ENCODE measurements around the gene FNDC5.

The FNDC5 gene

GRCh38 chr1:32884032-32884372, 13.3 kb upstream of the FNDC5 start:
- no peak for DNase-seq (ENCODE audit: low read depth in 2 of 2)

- DNase-seq (ENCODE audit: low read depth in 2 of 2): no peak
Measured at GRCh38 chr1:32883338-32884031, 12.8 kb upstream of the FNDC5 start.

GRCh38 chr1:32881871-32882850, 11.4 kb upstream of the FNDC5 start:
- DNase-seq (ENCODE audit: low read depth in 2 of 2): no peak

GRCh38 chr1:32881291-32881690, 10.6 kb upstream of the FNDC5 start:
- DNase-seq (ENCODE audit: low read depth in 2 of 2): no peak

- no peak for DNase-seq (ENCODE audit: low read depth in 2 of 2)
Measured at GRCh38 chr1:32878637-32879041, 7.9 kb upstream of the FNDC5 start.

- DNase-seq (ENCODE audit: low read depth in 2 of 2): no peak
Measured at GRCh38 chr1:32878183-32878582, 7.5 kb upstream of the FNDC5 start.

- no peak for DNase-seq (ENCODE audit: low read depth in 2 of 2)
Measured at GRCh38 chr1:32877211-32878110, 6.7 kb upstream of the FNDC5 start.

- peak in 1 of 2 donors; percentile 40 for DNase-seq (ENCODE audit: low read depth in 2 of 2)
Measured at GRCh38 chr1:32876341-32877210, 5.9 kb upstream of the FNDC5 start.

- DNase-seq (ENCODE audit: low read depth in 2 of 2): no peak
Measured at GRCh38 chr1:32874860-32875752, 4.4 kb upstream of the FNDC5 start.

- no peak for DNase-seq (ENCODE audit: low read depth in 2 of 2)
Measured at GRCh38 chr1:32873484-32873883, 2.8 kb upstream of the FNDC5 start.

- no peak for DNase-seq (ENCODE audit: low read depth in 2 of 2)
Measured at GRCh38 chr1:32872192-32872460, 1.4 kb upstream of the FNDC5 start.

- no peak for DNase-seq (ENCODE audit: low read depth in 2 of 2)
Measured at GRCh38 chr1:32871364-32872191, 866 bp upstream of the FNDC5 start.

- no peak for DNase-seq (ENCODE audit: low read depth in 2 of 2)
Measured at GRCh38 chr1:32869923-32870614, 643 bp downstream of the FNDC5 start.

GRCh38 chr1:32868806-32869455, 1.8 kb downstream of the FNDC5 start:
- DNase-seq (ENCODE audit: low read depth in 2 of 2): no peak

- DNase-seq (ENCODE audit: low read depth in 2 of 2): no peak
Measured at GRCh38 chr1:32868085-32868484, 2.6 kb downstream of the FNDC5 start.

- DNase-seq (ENCODE audit: low read depth in 2 of 2): no peak
Measured at GRCh38 chr1:32867671-32868070, 3.0 kb downstream of the FNDC5 start.

- no peak for DNase-seq (ENCODE audit: low read depth in 2 of 2)
Measured at GRCh38 chr1:32867151-32867550, 3.6 kb downstream of the FNDC5 start.

Data from stimulated activated CD8-positive, alpha-beta memory T cell treated with anti-CD3 and anti-CD28 coated beads, Interleukin-2, amount 100 ng/mL, for 1 hour (primary cell).